Left forelimb (tissue), 1 donor: ENCODE results near the gene TUBGCP2.
"Not testable (repeated sequence)": the region's sequence is repeated elsewhere in the genome, so short reads cannot be mapped to it uniquely, and the experiment has no call there.

ENCODE experiments used
- DNase-seq: peaks from one replicate; pipeline ENCODE4 v3.0.0-alpha.2; 2018; ENCODE audit warnings: low spot score

TUBGCP2 gene

GRCh38 chr10:133325440-133326222 lies 17.0 kb upstream of the TUBGCP2 start:
- no peak for DNase-seq

DNA sequence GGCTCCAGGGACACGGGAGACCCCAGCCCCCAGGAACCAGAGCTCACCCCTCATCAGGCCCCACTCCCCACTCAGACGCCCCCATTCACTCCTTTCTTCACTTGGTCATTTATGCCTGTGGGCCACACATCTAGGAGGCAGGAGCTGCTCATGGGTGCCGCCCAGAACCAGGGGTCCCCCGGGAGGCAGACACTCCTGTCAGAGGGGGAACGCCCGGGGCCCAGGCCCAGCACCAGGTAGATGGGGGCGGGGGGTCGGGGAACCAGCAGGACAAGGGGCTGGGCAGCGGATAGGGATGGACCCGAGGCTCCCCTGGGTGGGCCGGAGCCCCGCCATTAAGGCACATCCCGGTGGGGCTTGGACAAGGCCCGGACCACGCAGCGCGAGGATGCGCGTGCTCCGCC lies 16.2 kb upstream of the TUBGCP2 start:
- no peak for DNase-seq

DNA sequence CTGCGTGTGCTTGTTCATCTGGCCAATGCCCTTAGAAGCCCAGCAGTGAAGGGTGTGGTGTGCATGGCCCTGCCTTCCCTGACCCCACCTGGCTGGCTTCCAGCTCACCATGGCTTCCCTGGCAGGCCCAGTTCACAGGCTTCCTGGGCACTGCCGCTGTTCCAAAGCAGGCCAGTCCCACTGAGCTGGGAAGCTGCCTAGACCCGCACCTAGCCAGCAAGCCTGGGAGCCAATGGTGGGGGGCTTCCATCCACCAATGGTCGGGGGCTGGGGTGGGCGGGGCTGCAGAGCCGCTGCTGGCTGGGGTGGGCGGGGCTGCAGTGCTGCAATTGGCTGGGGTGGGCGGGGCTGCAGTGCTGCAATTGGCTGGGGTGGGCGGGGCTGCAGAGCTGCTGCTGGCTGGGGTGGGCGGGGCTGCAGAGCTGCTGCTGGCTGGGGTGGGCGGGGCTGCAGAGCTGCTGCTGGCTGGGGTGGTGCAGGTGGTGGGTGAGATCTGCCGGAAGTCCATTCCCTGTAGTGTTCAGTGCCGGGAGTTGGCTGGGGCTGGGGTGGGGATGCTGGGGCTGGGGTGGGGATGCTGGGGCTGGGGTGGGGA lies 15.6 kb upstream of the TUBGCP2 start:
- no peak for DNase-seq

DNA sequence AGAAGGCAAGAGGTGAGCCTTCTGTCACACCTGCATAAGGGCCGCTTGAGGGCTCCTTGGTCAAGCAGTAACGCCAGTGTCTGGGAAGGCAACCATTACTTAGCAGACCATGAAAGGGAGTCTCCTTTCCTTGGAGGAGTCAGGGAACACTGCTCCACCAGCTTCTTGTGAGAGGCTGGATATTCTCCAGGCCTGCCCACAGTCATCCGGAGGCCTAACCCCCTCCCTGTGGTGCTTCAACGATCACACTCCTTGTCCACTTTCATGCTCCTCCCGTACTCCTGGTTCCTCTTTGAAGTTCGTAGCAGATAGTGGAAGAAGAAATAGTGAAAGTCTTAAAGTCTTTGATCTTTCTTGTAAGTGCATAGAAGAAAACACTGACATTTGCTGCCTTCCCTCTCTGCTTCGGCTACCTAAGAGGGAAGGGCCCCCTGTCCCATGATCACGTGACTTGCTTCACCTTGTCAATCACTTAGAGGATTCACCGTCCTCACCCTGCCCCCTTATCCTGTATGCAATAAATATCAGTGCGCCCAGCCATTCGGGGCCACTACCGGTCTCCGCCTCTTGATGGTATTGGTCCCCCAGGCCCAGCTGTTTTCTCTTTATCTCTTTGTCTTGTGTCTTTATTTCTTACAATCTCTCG lies 13.5 kb upstream of the TUBGCP2 start:
- DNase-seq = not testable (repeated sequence)

DNA sequence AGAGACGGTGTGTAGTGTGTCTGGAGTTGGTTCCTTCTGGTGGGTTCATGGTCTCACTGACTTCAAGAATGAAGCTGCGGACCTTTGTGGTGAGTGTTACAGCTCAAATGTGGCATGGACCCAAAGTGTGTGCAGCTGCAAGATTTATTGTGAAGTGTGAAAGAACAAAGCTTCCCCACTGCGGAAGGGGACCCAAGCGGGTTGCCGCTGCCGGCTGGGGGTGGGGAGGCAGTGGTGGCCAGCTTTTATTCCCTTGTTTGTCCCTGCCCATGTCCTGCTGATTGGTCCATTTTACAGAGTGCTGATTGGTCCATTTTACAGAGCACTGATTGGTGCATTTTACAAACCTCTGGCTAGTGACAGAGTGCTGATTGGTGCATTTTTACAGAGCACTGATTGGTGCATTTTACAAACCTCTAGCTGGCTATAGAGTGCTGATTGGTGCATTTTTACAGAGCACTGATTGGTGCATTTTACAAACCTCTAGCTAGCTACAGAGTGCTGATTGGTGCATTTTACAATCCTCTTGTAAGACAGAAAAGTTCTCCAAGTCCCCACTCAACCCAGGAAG lies 12.3 kb upstream of the TUBGCP2 start:
- DNase-seq = not testable (repeated sequence)

GRCh38 chr10:133318494-133319127 lies 9.9 kb upstream of the TUBGCP2 start:
- peak; percentile 66 for DNase-seq

- DNase-seq = no peak
These were observed 8.1 kb upstream of the TUBGCP2 start for GRCh38 chr10:133316732-133317131.

- no peak for DNase-seq
These were observed 7.6 kb upstream of the TUBGCP2 start for GRCh38 chr10:133316266-133316665.

- DNase-seq = no peak
These were observed 7.2 kb upstream of the TUBGCP2 start for GRCh38 chr10:133315847-133316246.

DNA sequence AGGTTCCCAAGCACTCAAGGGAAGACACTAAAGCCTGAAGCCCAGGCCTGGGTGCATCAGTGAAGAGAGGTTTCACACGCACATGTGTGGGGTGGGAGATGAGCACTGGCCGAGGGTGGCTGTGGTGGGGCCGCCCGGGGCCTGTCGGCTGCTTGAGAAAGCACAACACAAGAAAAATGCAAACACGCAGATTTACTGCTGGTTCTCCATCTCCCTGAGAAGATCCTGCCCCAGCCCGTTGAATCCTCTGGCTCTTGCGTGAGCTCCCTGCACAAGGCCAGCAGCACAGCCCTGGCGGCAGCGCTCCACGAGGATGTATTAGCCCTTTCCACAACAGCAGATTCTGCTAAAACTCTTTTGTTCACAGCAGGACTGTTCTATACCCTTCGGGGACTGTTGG lies 6.2 kb upstream of the TUBGCP2 start:
- DNase-seq = no peak

DNA sequence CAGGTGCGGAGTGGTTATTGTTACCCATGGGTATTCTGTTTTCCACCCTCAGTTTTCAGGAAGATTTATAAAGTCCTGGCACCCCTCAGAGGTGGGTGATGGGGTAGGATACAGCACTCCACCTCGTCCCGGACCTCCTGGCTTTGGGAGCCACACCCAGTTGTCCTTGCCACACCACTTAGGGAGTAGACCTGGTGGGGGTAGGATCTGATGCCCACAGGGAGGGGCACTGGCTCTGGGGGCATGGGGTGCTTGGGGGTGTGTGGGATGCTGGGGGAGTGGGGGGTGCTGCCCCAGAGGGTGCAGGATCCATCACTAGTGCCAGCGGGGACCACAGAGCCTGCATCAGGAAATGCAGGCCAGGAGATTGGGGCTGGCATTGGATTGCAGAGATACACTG lies 4.5 kb upstream of the TUBGCP2 start:
- DNase-seq = no peak

- DNase-seq = no peak
These were observed 4.1 kb upstream of the TUBGCP2 start for GRCh38 chr10:133312769-133313145.

DNA sequence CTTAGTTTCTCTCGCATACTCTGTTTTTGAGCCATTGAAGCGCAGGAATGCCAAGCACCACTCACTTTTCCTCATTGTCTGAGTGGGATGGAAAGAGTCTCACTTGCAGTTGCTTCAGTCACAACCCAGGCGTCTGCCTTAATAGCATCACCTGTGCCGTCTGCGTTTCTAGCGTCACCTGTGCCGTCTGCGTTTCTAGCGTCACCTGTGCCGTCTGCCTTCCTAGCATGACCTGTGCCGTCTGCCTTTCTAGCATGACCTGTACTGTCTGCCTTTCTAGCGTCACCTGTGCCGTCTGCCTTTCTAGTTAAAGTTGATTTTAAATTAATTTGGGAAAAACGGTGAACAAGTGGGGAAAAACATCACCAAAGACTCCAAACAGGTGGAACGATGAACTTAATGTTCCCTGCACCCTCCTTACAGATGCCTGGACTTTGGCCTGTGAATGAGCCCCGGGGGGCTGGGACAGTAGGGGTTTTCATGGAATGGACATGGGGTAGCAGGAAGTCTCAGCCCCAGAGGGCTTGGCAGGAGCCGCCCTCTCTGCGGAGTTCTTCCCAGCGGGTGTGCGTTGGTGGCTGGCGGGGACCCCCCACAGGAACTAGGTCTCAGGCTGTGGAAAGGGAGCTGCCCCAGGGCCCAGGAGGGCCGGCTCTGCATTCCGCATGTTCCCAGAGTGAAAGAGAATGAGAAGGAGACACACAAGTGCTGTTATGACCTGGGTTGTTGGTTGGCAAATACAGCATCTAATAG lies 3.5 kb upstream of the TUBGCP2 start:
- DNase-seq = no peak

DNA sequence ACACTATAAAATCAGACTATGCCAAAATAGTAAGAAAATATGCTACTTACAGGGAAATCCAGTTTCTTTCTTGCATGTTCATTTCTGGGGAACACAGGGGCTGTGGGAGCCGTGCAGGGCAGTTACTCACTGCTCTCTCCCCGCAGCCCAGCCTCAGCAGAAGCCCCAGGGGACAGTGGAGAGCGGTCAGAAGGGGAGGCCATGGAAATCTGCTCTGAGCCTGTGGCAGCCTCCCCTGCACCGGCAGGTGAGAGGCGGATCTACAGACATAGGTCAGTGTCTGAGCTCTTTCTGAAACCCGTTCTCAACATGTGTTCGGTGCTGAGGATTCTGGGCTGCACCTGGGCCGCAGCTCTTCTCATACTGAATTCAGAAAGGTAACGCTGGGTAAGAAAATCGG lies 2.9 kb upstream of the TUBGCP2 start:
- no peak for DNase-seq

GRCh38 chr10:133310789-133311188 lies 2.1 kb upstream of the TUBGCP2 start:
- no peak for DNase-seq

- DNase-seq = no peak
These were observed 1.7 kb upstream of the TUBGCP2 start for GRCh38 chr10:133310399-133310755.

DNA sequence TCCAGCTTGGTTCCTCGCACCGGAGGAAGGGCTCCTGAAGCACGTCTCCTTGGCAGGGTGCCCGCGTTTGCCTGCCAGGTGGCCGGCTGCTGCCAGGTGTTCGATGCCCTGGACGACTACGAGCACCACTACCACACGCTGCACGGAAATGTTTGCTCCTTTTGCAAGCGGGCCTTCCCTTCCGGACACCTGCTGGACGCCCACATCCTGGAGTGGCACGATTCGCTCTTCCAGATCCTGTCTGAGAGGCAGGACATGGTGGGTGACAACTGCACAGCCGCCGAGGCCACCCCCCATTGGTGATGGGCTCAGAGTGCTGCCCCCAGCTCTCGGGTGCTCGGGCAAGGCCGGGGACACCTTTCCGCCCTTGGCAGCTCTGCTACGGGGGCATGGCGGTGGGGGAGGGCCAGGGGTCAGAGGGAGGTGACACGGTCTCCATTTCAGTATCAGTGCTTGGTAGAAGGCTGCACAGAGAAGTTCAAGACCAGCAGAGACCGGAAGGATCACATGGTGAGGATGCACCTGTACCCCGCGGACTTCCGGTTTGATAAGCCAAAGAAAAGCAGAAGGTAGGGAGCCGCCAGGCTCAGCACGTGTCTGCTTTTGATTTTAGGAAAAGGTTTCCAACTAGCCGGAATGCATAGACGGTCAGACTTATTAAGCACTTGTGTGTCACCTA lies 1.2 kb upstream of the TUBGCP2 start:
- no peak for DNase-seq

- peak; percentile 93 for DNase-seq
These were observed 538 bp upstream of the TUBGCP2 start for GRCh38 chr10:133309100-133309719.

- DNase-seq = no peak
These were observed 774 bp downstream of the TUBGCP2 start for GRCh38 chr10:133307776-133308420.

- no peak for DNase-seq
These were observed 1.7 kb downstream of the TUBGCP2 start for GRCh38 chr10:133306941-133307379.
